ENCODE results near the gene DUOXA2. TPM values are rescaled to one million over a fixed set of nuclear protein-coding genes. Genes with fewer than 3 reads are reported as not detected.

DUOXA2 gene
- total RNA-seq, 1 experiment from 2014 or later, result not detected

DNA sequence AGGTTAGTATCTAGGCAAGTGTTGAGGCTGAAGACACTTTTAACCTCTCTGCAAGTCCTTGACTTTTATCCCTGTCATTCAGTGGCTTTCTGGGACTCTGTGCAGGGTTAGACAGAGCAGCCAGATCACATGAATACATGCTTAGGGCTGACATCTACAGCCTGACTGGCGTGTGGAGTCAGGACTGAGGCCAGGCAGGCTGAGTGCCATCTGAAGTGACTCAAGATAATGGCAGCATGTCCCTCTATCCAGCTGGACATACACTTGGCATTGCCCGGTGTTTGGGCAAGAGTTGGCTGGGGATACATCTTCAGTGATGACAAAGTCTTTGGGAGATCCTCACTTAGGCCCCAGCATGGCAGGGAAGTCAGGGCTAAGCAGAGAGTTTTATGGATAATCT, 22.6 kb upstream of the DUOXA2 start:
- TF ChIP-seq POLR2AphosphoS5 (IDR thresholded peaks at IDR 0.05; ENCODE audit: low read depth, low read length) (no peak), TCF7L2 (IDR thresholded peaks at IDR 0.05; ENCODE audit: low read depth, low read length) (no peak), CTCF (IDR thresholded peaks at IDR 0.05) (no peak), SIN3A (IDR thresholded peaks at IDR 0.05; ENCODE audit: borderline replicate concordance, insufficient read depth, low read depth, low read length) (no peak), REST (IDR thresholded peaks at IDR 0.05; ENCODE audit: insufficient read depth in 1 of 2, low read depth in 2 of 2, low read length in 1 of 2) (no peak)
- no peaks in the 10 kb centered on the region for H3K4me1 ChIP-seq (ENCODE audit: control insufficient read depth, insufficient read depth, low read length)
- in situ Hi-C loops (cut with HindIII; ENCODE audit: low pct_unique_long_range_greater_than_20kb, low sequenced_read_pairs), result no loop called here
- no peaks in the 10 kb centered on the region for H3K36me3 ChIP-seq (ENCODE audit: control insufficient read depth, insufficient read depth, low read length)
- peaks cover 9% of the 10 kb centered on the region for H3K27me3 ChIP-seq (ENCODE audit: control insufficient read depth, insufficient read depth, low read length)
- ATAC-seq (no peak), DNase-seq (ENCODE audit: low read depth, low spot score) (no peak)
- no peaks in the 10 kb centered on the region for H3K9me3 ChIP-seq (ENCODE audit: control insufficient read depth, insufficient read depth, low read depth, low read length)
- no peak overlapping the region for H3K4me3 ChIP-seq (ENCODE audit: low read depth in 2 of 2, low read length in 2 of 2)
- intact Hi-C loops (cut with micrococcal nuclease; ENCODE audit: unreplicated experiment), result no loop called here
- H3K27ac ChIP-seq (ENCODE audit: low read length), result no peak overlapping the region
- ChIA-PET POLR2A (no interaction called here), CTCF (no interaction called here)
- BruUV-seq (replicated peaks), result no TSS peak

DNA sequence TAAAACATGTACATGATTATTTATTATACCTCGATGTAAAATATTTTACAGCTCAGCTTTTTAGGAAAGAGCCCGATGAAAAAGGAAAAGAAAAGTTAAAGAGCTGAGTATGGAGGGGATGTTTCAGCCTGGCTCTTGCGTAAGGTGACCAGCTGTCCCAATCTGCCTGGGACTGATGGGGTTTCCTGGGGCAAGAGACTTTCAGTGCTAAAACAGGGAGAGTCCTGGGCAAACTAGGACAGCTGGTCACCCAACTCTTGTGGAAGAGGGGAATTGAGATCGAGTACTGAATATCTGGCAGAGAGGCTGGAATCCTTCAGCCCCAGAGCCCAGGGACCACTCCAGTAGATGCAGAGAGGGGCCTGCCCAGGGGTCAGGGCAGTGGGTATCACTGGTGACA, 21.1 kb upstream of the DUOXA2 start:
- peaks cover 9% of the 10 kb centered on the region for H3K27me3 ChIP-seq (ENCODE audit: control insufficient read depth, insufficient read depth, low read length)
- H3K4me1 ChIP-seq (ENCODE audit: control insufficient read depth, insufficient read depth, low read length), result no peaks in the 10 kb centered on the region
- TF ChIP-seq SIN3A (IDR thresholded peaks at IDR 0.05; ENCODE audit: borderline replicate concordance, insufficient read depth, low read depth, low read length) (no peak), REST (IDR thresholded peaks at IDR 0.05; ENCODE audit: insufficient read depth in 1 of 2, low read depth in 2 of 2, low read length in 1 of 2) (no peak), CTCF (IDR thresholded peaks at IDR 0.05) (no peak), POLR2AphosphoS5 (IDR thresholded peaks at IDR 0.05; ENCODE audit: low read depth, low read length) (no peak), TCF7L2 (IDR thresholded peaks at IDR 0.05; ENCODE audit: low read depth, low read length) (no peak)
- POLR2A ChIA-PET, result no interaction called here
- no TSS peak for BruUV-seq (replicated peaks)
- no peak overlapping the region for H3K27ac ChIP-seq (ENCODE audit: low read length)
- intact Hi-C loops (cut with micrococcal nuclease; ENCODE audit: unreplicated experiment) (no loop called here), in situ Hi-C loops (cut with HindIII; ENCODE audit: low pct_unique_long_range_greater_than_20kb, low sequenced_read_pairs) (no loop called here)
- no peaks in the 10 kb centered on the region for H3K9me3 ChIP-seq (ENCODE audit: control insufficient read depth, insufficient read depth, low read depth, low read length)
- no peaks in the 10 kb centered on the region for H3K36me3 ChIP-seq (ENCODE audit: control insufficient read depth, insufficient read depth, low read length)
- no peak overlapping the region for H3K4me3 ChIP-seq (ENCODE audit: low read depth in 2 of 2, low read length in 2 of 2)
- CTCF ChIA-PET, result no interaction called here
- ATAC-seq (no peak), DNase-seq (ENCODE audit: low read depth, low spot score) (no peak)

All from Panc1 (cell line).